Activated CD4-positive, alpha-beta T cell treated with anti-CD3 and anti-CD28 coated beads, Interleukin-2, amount 10 ng/mL, durations not matched to agents 7 days and 5 days (primary cell): ENCODE data around the gene EPO. TPM values are rescaled to one million over a fixed set of nuclear protein-coding genes. Genes with fewer than 3 reads are reported as not detected.

Experiments used
- total RNA-seq, 2 experiments: library from RNA; stranded (reverse); gene quantifications; one replicate each; pipeline ENCODE4 v1.2.3, GENCODE V29; 2021

The EPO gene
- total RNA-seq, 2 experiments from 2014 or later, result not detected

Other genes with a start within 250 kb of the EPO start
- gene TSC22D4, start 241.3 kb upstream of the EPO start, total RNA-seq, result 100 to 1,000 TPM; 113 to 128 TPM
- gene NYAP1, start 236.5 kb upstream of the EPO start, total RNA-seq, result under 1 TPM; 0.23 to 0.32 TPM
- gene AGFG2, start 181.3 kb upstream of the EPO start, total RNA-seq, result 10 to 100 TPM; 43.0 to 45.3 TPM
- 10 to 100 TPM; 34.6 to 36.1 TPM for gene SAP25, start 146.6 kb upstream of the EPO start, total RNA-seq
- 100 to 1,000 TPM; 189 to 217 TPM for gene LRCH4, start 134.3 kb upstream of the EPO start, total RNA-seq
- gene FBXO24, start 134.1 kb upstream of the EPO start, total RNA-seq, result 1 to 10 TPM; 1.3 to 1.5 TPM
- 10 to 100 TPM; 17.3 to 18.3 TPM for gene PCOLCE, start 118.1 kb upstream of the EPO start, total RNA-seq
- 10 to 100 TPM; 59.7 to 66.7 TPM for gene MOSPD3, start 107.9 kb upstream of the EPO start, total RNA-seq
- 1 to 10 TPM; 7.3 to 9.8 TPM for gene TFR2, start 78.9 kb upstream of the EPO start, total RNA-seq
- gene ACTL6B, start 64.0 kb upstream of the EPO start, total RNA-seq, result not detected
- gene GNB2, start 46.7 kb upstream of the EPO start, total RNA-seq, result 100 to 1,000 TPM; 238 to 249 TPM
- gene GIGYF1, start 26.2 kb upstream of the EPO start, total RNA-seq, result 10 to 100 TPM; 48.7 to 55.5 TPM
- 10 to 100 TPM; 39.9 to 40.5 TPM for gene POP7, start 14.3 kb upstream of the EPO start, total RNA-seq
- not detected for gene ZAN, start 13.1 kb downstream of the EPO start, total RNA-seq
- 1 to 10 TPM; 1.6 to 2.1 TPM for gene EPHB4, start 107.1 kb downstream of the EPO start, total RNA-seq
- gene SLC12A9, start 132.2 kb downstream of the EPO start, total RNA-seq, result 10 to 100 TPM; 44.1 to 49.1 TPM
- 10 to 100 TPM; 24.8 to 34.2 TPM for gene TRIP6, start 146.9 kb downstream of the EPO start, total RNA-seq
- gene SRRT, start 154.6 kb downstream of the EPO start, total RNA-seq, result 100 to 1,000 TPM; 262 to 280 TPM
- 1 to 10 TPM; 2.3 to 3.1 TPM for gene UFSP1, start 169.2 kb downstream of the EPO start, total RNA-seq
- gene ACHE, start 175.4 kb downstream of the EPO start, total RNA-seq, result not detected
- gene MUC3A, start 229.1 kb downstream of the EPO start, total RNA-seq, result not detected
- not detected for gene MUC12, start 249.1 kb downstream of the EPO start, total RNA-seq